GM23338 (cell line): ENCODE data around the gene EREG. TPM values are rescaled to one million over a fixed set of nuclear protein-coding genes. Genes with fewer than 3 reads are reported as not detected.

ENCODE experiments used
- ATAC-seq: fragments of 200-7000 bp; cut with Tn5 transposase; 3 replicates; pipeline ENCODE4 v1.9.1; 2020
- DNase-seq: peaks from one replicate; pipeline ENCODE4 v3.0.0-alpha.2; 2015; ENCODE audit warnings: low spot score
- H2AFZ ChIP-seq: fragments of 200-600 bp; sonication (generic); 2 replicates; pipeline ENCODE4 v1.8.0; 2016; ENCODE audit warnings: antibody characterized with exemption, mild to moderate bottlenecking, moderate library complexity
- H3F3A ChIP-seq: fragments of 200-600 bp; sonication (generic); replicated peaks from 2 replicates; pipeline ENCODE4 v1.8.0; 2017; ENCODE audit warnings: antibody characterized with exemption, mixed run types, low read depth
- H3K27ac ChIP-seq: fragments of 200-600 bp; sonication (generic); 2 replicates; pipeline ENCODE4 v1.6.1; 2016; ENCODE audit warnings: low read depth
- H3K27me3 ChIP-seq: fragments of 200-600 bp; sonication (generic); 2 replicates; pipeline ENCODE4 v1.8.0; 2016; ENCODE audit warnings: mild to moderate bottlenecking, mixed run types, moderate library complexity; ENCODE audit not compliant: insufficient read depth
- H3K36me3 ChIP-seq: fragments of 200-600 bp; sonication (generic); 2 replicates; pipeline ENCODE4 v1.8.0; 2016; ENCODE audit warnings: mild to moderate bottlenecking; ENCODE audit not compliant: insufficient read depth
- H3K4me1 ChIP-seq: fragments of 200-600 bp; sonication (generic); 2 replicates; pipeline ENCODE4 v1.8.0; 2016; ENCODE audit warnings: mild to moderate bottlenecking, moderate library complexity; ENCODE audit not compliant: insufficient read depth
- H3K4me2 ChIP-seq: fragments of 200-600 bp; sonication (generic); 2 replicates; pipeline ENCODE4 v1.7.1; 2017; ENCODE audit warnings: mixed run types
- H3K4me3 ChIP-seq: fragments of 200-600 bp; sonication (generic); 2 replicates; pipeline ENCODE4 v1.6.1; 2016; ENCODE audit warnings: mixed run types
- H3K79me2 ChIP-seq: fragments of 200-600 bp; sonication (generic); replicated peaks from 2 replicates; pipeline ENCODE4 v1.8.0; 2017; ENCODE audit warnings: mild to moderate bottlenecking; ENCODE audit not compliant: insufficient read depth
- H3K9me2 ChIP-seq: fragments of 200-600 bp; sonication (generic); 2 replicates; pipeline ENCODE4 v1.8.0; 2017; ENCODE audit not compliant: insufficient read depth
- H4K20me1 ChIP-seq: fragments of 200-600 bp; sonication (generic); replicated peaks from 2 replicates; pipeline ENCODE4 v1.8.0; 2017; ENCODE audit warnings: mild to moderate bottlenecking; ENCODE audit not compliant: insufficient read depth
- H3K27ac Mint-ChIP-seq: 2 replicates; pipeline ENCODE4 v1.8.0; 2020; ENCODE audit warnings: inconsistent platforms, mild to moderate bottlenecking, moderate library complexity, mixed read lengths
- H3K27me3 Mint-ChIP-seq: 3 replicates; pipeline ENCODE4 v1.8.0; 2022; ENCODE audit warnings: low read depth, mild to moderate bottlenecking, moderate library complexity, mixed read lengths, inconsistent platforms; ENCODE audit not compliant: insufficient read depth, poor library complexity
- H3K36me3 Mint-ChIP-seq: 3 replicates; pipeline ENCODE4 v1.8.0; 2021; ENCODE audit warnings: low read depth, mild to moderate bottlenecking, inconsistent platforms, moderate library complexity, mixed read lengths
- H3K4me1 Mint-ChIP-seq: 3 replicates; pipeline ENCODE4 v1.8.0; 2020; ENCODE audit warnings: mild to moderate bottlenecking, inconsistent platforms, mixed read lengths
- H3K4me3 Mint-ChIP-seq: 3 replicates; pipeline ENCODE4 v1.8.0; 2021; ENCODE audit warnings: moderate library complexity, mild to moderate bottlenecking, inconsistent platforms, mixed read lengths
- H3K9me3 Mint-ChIP-seq: 3 replicates; pipeline ENCODE4 v1.8.0; 2020; ENCODE audit warnings: moderate library complexity, mild to moderate bottlenecking, inconsistent platforms, mixed read lengths
- CREB1 ChIP-seq: fragments of 250-450 bp; sonication (Bioruptor Pico); IDR thresholded peaks from 2 replicates; pipeline ENCODE4 v1.5.0; 2020; ENCODE audit warnings: low read depth, mild to moderate bottlenecking, moderate library complexity
- JUNB ChIP-seq: IDR thresholded peaks from one replicate; pipeline ENCODE4 v1.6.1; 2016; ENCODE audit warnings: antibody characterized with exemption; ENCODE audit not compliant: unreplicated experiment
- POLR2AphosphoS5 ChIP-seq: IDR thresholded peaks from 2 replicates; pipeline ENCODE4 v1.6.1; 2016; ENCODE audit warnings: antibody characterized with exemption, low read depth
- STAT1 ChIP-seq: IDR thresholded peaks from one replicate; pipeline ENCODE4 v1.6.1; 2016; ENCODE audit warnings: antibody characterized with exemption; ENCODE audit not compliant: unreplicated experiment
- ZNF331 ChIP-seq: fragments of 250-450 bp; sonication (Bioruptor Pico); IDR thresholded peaks from 2 replicates; pipeline ENCODE4 v1.5.0; 2020; ENCODE audit warnings: low read depth, mild to moderate bottlenecking, moderate library complexity
- polyA plus RNA-seq: library from polyadenylated mRNA; unstranded; fragments of >200 nt; fragmentation: Nextera tagmentation; extraction: Ambion mirVana; gene quantifications from 2 replicates; pipeline ENCODE4 v1.2.1, GENCODE V29; 2016
- total RNA-seq: library from RNA; depleted of rRNA; stranded (reverse); fragments of >200 nt; shearing (Covaris generic); gene quantifications from 2 replicates; pipeline ENCODE4 v1.2.3, GENCODE V29; 2014
- TF ChIP-seq, protein P1 (sequence below): IDR thresholded peaks from 2 replicates; pipeline ENCODE4 v1.6.1; 2016; ENCODE audit warnings: antibody characterized with exemption
- TF ChIP-seq, protein P2 (sequence below): fragments of 250-450 bp; sonication (Bioruptor Pico); IDR thresholded peaks from 2 replicates; pipeline ENCODE4 v1.5.0; 2020; ENCODE audit warnings: mild to moderate bottlenecking, moderate library complexity
- TF ChIP-seq, protein P3 (sequence below), 2 experiments: fragments of 200-600 bp in 1 of 2; sonication (generic) in 1 of 2; conservative IDR thresholded peaks; 2 replicates each; pipeline versions ENCODE4 v1.5.1 to v1.6.1; 2016 to 2017; ENCODE audit warnings: antibody characterized with exemption in 2 of 2, low read depth in 2 of 2, mild to moderate bottlenecking in 2 of 2, moderate library complexity in 1 of 2

The EREG gene
- total and polyA plus RNA-seq, 2 experiments from 2014 or later = not detected

DNA sequence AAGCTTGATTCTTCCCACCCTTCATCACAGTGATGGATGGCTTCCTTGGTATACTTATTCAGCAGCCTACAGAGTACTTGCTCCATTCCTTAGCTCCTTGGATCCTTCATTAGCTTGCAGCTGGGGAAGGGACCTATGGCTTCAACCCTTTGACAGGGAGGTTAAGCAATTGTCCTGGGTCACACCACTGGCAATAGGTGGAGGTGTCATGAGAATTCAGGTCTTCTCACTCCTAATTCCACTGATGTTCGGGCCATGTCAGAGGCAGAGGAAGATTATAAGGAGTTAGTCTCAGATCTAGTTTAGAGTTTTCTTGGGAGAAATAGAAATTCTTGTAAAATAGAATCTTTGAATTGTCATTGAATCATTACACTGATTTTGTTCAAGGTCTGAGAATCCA lies 24.5 kb downstream of the EREG start:
- no peak overlapping the region for H3K27ac ChIP-seq
- no peaks in the 10 kb centered on the region for H3K4me1 ChIP-seq
- Mint-ChIP-seq H3K4me1 (no peaks in the 10 kb centered on the region; the same call in 2 of the 3 replicates), H3K9me3 (no peaks in the 10 kb centered on the region), H3K36me3 (no peaks in the 10 kb centered on the region), H3K4me3 (no peak overlapping the region), H3K27me3 (no peaks in the 10 kb centered on the region), H3K27ac (no peak overlapping the region)
- no peaks in the 10 kb centered on the region for H3F3A ChIP-seq
- H3K4me3 ChIP-seq = no peak overlapping the region
- no peak overlapping the region for H2AFZ ChIP-seq
- no peak overlapping the region for H3K4me2 ChIP-seq
- H3K27me3 ChIP-seq = no peaks in the 10 kb centered on the region
- TF ChIP-seq ZNF331 (CRISPR knock-in tag) (no peak), JUNB (no peak), STAT1 (no peak), CREB1 (no peak), POLR2AphosphoS5 (no peak)
- TF ChIP-seq, protein P1, sequence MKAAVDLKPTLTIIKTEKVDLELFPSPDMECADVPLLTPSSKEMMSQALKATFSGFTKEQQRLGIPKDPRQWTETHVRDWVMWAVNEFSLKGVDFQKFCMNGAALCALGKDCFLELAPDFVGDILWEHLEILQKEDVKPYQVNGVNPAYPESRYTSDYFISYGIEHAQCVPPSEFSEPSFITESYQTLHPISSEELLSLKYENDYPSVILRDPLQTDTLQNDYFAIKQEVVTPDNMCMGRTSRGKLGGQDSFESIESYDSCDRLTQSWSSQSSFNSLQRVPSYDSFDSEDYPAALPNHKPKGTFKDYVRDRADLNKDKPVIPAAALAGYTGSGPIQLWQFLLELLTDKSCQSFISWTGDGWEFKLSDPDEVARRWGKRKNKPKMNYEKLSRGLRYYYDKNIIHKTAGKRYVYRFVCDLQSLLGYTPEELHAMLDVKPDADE = no peak
- TF ChIP-seq, protein P2, sequence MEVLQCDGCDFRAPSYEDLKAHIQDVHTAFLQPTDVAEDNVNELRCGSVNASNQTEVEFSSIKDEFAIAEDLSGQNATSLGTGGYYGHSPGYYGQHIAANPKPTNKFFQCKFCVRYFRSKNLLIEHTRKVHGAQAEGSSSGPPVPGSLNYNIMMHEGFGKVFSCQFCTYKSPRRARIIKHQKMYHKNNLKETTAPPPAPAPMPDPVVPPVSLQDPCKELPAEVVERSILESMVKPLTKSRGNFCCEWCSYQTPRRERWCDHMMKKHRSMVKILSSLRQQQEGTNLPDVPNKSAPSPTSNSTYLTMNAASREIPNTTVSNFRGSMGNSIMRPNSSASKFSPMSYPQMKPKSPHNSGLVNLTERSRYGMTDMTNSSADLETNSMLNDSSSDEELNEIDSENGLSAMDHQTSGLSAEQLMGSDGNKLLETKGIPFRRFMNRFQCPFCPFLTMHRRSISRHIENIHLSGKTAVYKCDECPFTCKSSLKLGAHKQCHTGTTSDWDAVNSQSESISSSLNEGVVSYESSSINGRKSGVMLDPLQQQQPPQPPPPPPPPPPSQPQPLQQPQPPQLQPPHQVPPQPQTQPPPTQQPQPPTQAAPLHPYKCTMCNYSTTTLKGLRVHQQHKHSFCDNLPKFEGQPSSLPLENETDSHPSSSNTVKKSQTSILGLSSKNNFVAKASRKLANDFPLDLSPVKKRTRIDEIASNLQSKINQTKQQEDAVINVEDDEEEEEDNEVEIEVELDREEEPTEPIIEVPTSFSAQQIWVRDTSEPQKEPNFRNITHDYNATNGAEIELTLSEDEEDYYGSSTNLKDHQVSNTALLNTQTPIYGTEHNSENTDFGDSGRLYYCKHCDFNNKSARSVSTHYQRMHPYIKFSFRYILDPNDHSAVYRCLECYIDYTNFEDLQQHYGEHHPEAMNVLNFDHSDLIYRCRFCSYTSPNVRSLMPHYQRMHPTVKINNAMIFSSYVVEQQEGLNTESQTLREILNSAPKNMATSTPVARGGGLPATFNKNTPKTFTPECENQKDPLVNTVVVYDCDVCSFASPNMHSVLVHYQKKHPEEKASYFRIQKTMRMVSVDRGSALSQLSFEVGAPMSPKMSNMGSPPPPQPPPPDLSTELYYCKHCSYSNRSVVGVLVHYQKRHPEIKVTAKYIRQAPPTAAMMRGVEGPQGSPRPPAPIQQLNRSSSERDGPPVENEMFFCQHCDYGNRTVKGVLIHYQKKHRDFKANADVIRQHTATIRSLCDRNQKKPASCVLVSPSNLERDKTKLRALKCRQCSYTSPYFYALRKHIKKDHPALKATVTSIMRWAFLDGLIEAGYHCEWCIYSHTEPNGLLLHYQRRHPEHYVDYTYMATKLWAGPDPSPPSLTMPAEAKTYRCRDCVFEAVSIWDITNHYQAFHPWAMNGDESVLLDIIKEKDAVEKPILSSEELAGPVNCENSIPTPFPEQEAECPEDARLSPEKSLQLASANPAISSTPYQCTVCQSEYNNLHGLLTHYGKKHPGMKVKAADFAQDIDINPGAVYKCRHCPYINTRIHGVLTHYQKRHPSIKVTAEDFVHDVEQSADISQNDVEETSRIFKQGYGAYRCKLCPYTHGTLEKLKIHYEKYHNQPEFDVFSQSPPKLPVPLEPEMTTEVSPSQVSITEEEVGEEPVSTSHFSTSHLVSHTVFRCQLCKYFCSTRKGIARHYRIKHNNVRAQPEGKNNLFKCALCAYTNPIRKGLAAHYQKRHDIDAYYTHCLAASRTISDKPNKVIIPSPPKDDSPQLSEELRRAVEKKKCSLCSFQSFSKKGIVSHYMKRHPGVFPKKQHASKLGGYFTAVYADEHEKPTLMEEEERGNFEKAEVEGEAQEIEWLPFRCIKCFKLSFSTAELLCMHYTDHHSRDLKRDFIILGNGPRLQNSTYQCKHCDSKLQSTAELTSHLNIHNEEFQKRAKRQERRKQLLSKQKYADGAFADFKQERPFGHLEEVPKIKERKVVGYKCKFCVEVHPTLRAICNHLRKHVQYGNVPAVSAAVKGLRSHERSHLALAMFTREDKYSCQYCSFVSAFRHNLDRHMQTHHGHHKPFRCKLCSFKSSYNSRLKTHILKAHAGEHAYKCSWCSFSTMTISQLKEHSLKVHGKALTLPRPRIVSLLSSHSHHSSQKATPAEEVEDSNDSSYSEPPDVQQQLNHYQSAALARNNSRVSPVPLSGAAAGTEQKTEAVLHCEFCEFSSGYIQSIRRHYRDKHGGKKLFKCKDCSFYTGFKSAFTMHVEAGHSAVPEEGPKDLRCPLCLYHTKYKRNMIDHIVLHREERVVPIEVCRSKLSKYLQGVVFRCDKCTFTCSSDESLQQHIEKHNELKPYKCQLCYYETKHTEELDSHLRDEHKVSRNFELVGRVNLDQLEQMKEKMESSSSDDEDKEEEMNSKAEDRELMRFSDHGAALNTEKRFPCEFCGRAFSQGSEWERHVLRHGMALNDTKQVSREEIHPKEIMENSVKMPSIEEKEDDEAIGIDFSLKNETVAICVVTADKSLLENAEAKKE = no peak
- TF ChIP-seq, protein P3, sequence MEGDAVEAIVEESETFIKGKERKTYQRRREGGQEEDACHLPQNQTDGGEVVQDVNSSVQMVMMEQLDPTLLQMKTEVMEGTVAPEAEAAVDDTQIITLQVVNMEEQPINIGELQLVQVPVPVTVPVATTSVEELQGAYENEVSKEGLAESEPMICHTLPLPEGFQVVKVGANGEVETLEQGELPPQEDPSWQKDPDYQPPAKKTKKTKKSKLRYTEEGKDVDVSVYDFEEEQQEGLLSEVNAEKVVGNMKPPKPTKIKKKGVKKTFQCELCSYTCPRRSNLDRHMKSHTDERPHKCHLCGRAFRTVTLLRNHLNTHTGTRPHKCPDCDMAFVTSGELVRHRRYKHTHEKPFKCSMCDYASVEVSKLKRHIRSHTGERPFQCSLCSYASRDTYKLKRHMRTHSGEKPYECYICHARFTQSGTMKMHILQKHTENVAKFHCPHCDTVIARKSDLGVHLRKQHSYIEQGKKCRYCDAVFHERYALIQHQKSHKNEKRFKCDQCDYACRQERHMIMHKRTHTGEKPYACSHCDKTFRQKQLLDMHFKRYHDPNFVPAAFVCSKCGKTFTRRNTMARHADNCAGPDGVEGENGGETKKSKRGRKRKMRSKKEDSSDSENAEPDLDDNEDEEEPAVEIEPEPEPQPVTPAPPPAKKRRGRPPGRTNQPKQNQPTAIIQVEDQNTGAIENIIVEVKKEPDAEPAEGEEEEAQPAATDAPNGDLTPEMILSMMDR (conservative IDR thresholded peaks at IDR 0.05; ENCODE audit: low read depth in 2 of 2) = no peak
- no peaks in the 10 kb centered on the region for H3K9me2 ChIP-seq
- ATAC-seq (no peak), DNase-seq (no peak)
- no peaks in the 10 kb centered on the region for H3K36me3 ChIP-seq
- H4K20me1 ChIP-seq = no peaks in the 10 kb centered on the region
- no peaks in the 10 kb centered on the region for H3K79me2 ChIP-seq
